NCI-H2171 (cell line): ENCODE data around the gene ANAPC13.

Experiments
- DNase-seq: peaks from one replicate; lab custom pipeline; 2025; lab: John Stamatoyannopoulos, UW

The ANAPC13 gene

DNA sequence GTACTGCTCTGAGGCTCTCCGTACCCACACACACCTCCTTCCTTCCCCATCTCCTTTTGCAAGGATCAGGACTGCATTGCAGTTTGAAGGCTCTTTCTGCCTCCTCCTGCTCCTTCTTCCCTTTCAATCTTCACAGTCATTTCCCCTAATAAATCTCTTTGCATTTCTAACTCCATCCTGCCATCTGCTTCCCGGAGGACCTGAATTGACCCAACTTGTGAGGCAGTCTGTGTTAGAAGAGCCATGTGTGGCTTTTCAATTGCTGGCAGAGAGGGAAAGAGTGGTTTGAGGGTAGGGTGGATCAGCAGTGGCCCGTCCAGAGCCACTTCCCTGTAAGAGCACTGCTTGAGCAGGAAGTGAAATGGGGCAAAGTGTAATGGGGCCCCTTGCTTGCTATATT lies 35.8 kb downstream of the ANAPC13 start:
- DNase-seq: no peak

DNA sequence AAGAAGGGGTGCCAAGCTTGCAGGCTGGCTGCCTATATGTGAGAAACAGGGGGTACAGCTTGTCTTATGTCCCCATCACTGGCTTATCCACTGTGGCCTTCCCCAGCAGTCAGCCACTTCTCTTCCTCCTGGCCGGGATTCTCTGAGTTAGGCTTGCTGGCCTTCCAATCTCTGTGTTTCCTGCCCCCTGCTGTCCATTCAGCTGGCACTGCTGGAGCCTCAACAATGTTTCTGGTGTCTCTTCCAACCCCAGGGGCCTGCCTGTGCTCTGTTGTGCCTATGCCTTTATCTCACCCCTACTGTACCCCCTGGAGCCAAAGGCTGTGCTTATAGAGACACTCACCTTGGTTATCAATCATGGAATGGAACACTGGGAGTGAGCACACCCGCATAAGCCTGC lies 36.5 kb downstream of the ANAPC13 start:
- no peak for DNase-seq

DNA sequence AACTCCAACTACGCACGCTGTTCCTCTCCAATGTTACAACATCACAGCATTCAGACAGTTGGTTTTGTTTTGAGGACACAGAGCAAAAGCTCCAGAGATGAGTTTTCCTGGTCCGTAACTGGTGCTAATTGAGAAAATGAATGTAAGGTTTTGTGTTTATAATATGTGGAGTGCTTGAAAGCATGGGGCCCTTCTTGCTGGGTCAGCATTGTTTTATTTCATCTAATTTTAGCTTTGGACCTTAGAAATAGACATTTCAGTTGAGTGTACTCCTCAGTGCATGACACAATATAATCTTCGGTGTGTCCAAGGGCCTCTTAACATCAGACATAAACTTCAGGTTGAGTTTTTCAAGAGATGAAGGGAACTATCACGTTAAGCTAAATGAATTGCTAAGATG lies 37.1 kb downstream of the ANAPC13 start:
- no peak for DNase-seq

DNA sequence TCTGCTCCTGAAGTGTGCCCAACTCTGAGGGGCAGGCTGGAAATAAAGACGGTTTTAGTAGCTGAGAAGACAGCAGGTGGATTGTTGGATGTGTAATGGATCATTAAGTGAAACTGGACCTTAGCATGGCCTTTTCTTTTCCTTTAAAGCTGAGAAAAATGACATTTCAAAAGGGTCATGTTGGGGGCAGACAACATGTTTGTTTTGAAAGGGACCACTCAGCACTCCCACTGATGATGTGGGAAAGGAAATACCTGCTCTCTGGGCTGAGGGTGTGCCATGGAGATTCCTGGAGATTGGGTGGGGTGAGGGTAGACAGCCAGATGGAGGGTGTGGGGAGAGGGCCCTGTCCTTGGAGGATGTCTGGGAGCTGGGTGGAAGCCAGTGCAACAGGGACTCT lies 38.4 kb downstream of the ANAPC13 start:
- DNase-seq: no peak

DNA sequence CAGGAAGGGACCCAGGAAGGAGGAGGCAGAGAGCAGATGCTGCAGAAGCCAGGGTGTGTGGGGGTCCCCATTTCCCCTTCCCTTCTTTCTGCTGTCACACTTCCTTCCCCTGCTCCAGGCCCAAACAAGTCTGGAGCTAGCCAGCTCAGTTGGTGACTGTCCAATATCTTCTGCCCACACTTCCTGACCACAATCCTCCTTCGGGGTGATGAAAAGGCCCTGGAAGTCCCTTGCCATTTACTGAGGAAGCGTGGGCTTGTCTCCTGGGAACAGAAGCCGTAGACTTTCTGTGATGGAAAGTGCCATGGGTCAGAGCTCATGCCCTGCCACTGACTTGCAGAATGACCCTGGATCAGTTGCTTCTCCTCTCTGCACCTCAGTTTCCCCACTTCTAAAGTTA lies 39.0 kb downstream of the ANAPC13 start:
- no peak for DNase-seq

DNA sequence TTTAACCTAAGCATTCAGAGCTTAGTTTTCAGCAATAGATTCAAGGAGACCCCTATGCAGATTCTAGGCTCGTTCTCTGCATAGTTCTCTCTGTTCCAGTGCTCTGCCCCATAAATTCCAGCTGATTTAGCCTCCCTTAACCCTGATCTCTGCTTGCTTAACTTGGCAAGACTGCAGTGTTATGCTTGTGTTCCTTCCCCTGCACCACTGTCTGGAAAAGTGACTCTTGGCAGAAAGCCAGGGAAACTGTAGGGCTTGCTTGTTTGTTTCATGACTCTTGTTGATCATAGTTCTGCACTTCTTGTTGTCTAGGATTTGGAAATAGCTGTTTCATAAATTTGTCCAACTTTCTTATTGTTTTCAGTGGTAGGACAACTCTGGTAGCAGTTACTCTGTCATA lies 40.1 kb downstream of the ANAPC13 start:
- no peak for DNase-seq

DNA sequence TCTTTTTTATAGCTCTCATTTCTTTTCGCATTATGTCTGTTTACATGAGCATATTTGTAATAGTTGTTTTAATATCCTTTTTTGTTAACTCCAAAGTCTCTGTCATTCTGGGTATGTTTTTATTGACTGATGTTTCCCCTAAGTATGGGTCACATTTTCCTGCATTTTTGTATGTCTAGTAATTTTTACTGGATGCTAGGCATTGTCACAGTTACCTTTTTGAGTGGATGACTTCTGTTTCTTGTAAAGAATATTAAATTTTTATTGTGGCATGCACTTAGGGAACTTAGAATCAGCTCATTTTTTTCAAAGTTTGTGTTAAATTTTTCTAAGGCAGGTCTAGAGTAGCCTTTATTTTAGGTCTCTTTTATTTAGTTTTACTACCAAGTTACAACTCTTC lies 40.7 kb downstream of the ANAPC13 start:
- DNase-seq: no peak

DNA sequence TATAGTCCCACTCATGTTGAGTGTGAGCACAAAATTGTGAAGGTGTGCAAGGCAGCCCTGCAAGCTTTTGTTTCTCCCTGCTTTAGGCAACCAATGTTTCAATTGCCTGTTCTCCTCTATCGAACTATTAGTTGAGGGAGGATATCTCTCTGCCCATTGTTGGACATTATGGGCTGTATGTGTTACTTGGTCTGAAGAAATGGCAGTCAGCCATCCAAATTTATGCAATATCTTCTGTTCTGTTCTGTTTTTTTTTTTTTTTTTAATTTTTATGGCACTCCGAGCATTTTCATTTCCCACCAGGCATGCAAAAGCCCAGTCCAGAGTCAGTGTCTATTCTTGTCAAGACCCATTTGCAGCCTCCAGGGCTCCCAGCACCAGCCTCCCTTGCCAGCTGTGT lies 44.0 kb downstream of the ANAPC13 start:
- no peak for DNase-seq

DNA sequence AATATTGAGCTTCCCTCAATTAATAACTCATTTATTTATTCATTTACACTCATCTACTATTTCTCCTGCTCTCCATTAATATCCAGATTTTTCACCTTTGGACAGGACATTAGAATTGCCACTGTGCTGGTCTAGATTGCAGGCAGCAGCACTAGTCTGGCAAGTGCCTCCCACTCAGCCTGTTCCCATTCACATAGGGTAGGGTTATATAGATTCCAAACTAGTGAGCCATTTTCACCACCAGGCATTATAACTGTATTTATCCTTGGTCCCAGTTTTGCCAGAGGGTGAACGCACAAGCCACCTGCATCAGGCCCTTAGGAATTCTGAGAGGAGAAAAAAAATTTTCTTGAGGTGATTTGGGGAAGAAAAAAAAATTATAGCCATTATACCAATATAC lies 44.5 kb downstream of the ANAPC13 start:
- DNase-seq: no peak

DNA sequence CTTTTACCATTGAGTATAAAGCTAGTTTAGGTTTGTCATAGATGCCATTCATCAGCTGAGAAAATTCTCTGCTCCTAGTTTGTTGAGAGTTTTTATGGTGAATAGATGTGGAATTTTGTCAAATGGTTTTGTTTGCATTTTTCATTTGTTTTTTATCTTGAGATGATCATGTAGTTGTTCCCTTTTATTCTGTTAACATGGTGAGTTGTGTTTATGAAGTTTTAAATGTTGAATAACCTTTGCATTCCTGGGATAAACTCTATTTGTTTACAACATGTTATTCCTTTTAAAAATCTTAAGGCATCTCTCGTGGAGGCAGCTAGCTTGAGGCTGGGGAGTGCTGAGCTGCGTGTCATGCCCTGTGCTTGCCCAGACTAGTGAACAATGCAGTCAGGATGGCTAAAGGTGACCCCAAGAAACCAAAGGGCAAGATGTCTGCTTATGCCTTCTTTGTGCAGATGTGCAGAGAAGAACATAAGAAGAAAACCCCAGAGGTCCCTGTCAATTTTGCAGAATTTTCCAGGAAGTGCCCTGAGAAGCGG lies 48.5 kb downstream of the ANAPC13 start:
- no peak for DNase-seq

DNA sequence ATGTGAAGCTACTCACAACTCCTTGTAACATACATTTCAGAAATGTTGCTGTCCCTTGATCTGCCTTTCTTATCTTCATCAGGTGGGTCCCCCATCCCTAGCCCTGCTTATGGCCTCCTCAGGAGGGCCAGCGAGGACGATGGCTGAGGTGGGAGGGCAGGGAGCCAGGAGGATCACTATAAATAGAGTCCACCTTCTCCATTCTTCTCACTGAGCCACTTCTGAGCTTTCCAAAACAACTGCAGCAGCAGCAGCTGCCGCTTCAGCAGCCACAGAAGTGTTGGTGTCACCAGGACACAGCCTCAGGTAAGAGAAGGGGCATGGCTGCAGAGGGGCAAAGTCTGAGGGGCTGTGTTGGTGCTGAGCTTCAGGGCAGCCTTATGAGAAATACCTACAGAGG lies 53.5 kb downstream of the ANAPC13 start:
- DNase-seq: no peak

DNA sequence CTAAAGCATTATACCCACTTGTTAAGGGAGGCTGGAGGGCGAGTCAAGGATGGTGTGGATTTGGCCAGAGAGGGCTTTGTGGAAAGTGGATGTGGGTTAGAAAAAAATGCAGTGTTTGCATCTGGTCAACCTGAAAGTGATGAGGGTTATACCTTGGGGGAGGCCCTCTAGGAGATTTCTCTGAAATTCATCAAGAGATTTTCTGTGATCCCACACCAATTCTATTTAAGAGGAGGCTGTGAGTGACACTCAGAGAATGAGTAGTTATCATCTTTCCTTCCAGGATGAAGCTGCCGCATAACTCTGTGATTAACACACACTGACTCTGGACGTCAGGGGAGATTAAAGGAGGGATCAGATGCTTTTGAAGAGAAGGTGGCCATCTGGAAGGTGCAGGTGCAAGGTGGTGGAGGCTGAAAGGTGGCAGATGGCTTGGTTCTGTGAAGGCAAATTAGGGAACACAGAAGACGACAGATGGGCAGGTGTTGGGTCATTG lies 54.8 kb downstream of the ANAPC13 start:
- peak; percentile 96 for DNase-seq

DNA sequence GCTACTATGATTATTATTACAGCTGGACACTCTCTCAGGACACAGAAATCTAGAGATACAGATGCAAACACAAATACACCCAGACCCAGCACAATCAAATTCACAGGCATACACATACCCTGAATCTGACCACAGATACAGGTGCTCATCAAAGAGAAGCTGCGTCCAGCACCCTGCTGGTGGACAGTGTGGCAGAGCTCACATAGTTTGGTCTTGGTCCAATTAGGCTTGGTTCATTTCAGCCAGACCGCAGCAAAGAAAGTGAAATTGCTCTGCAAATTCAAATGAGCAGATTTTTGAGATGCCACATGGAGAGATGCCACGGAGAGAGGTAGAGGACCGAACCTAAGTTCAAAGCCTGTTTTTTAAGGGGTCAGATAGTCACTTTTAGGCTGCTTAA lies 55.6 kb downstream of the ANAPC13 start:
- DNase-seq: no peak

DNA sequence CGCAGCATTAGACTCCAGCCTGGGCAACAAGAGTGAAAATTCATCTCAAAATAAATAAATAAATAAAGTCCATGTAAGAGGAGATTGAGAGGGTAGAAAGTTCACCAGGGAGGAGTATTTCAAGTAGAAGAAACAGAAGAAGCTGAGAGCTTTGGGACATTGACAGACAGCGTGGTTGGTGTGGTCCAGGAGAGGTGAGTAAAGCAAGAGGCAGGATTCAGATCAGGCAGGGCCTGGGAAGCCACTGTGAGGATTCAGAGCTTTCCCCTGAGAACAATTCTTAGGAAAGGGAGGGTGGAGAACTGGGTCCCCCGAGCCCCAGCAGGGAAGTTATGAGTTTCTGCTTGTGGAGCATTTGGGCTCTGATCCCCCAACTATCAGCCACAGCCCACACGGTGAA lies 57.4 kb downstream of the ANAPC13 start:
- no peak for DNase-seq
